Neural cell (in vitro differentiated cells): Measurements from ENCODE around the gene FOXD3. TPM values are rescaled to one million over a fixed set of nuclear protein-coding genes. Genes with fewer than 3 reads are reported as not detected.

ENCODE experiments used
- H2AFZ ChIP-seq: fragments of 200-600, 300-800 bp; sonication (generic), shearing (Covaris generic); 2 replicates; pipeline ENCODE4 v1.6.0; 2014; ENCODE audit warnings: low read depth, mild to moderate bottlenecking, antibody characterized with exemption, low read length, moderate library complexity
- H3F3A ChIP-seq: fragments of 200-600 bp; shearing (Covaris generic); 2 replicates; pipeline ENCODE4 v1.6.1; 2016; ENCODE audit warnings: mild to moderate bottlenecking, moderate library complexity, mixed read lengths, antibody characterized with exemption, low read length; ENCODE audit not compliant: insufficient read depth, poor library complexity, severe bottlenecking
- H3K27ac ChIP-seq: fragments of 200-600, 300-800 bp; sonication (generic), shearing (Covaris generic); 2 replicates; pipeline ENCODE4 v1.5.1; 2014; ENCODE audit warnings: mild to moderate bottlenecking, low read length, moderate library complexity
- H3K27me3 ChIP-seq: fragments of 300-800, 200-600 bp; sonication (generic), shearing (Covaris generic); 2 replicates; pipeline ENCODE4 v1.6.0; 2014; ENCODE audit warnings: mild to moderate bottlenecking, low read depth, low read length, moderate library complexity; ENCODE audit not compliant: insufficient read depth
- H3K36me3 ChIP-seq: fragments of 300-800, 200-600 bp; sonication (generic), shearing (Covaris generic); 2 replicates; pipeline ENCODE4 v1.5.1; 2014; ENCODE audit warnings: mild to moderate bottlenecking, antibody characterized with exemption, low read length, moderate library complexity; ENCODE audit not compliant: insufficient read depth
- H3K4me2 ChIP-seq: fragments of 300-800, 200-600 bp; sonication (generic), shearing (Covaris generic); 2 replicates; pipeline ENCODE4 v1.6.0; 2014; ENCODE audit warnings: mild to moderate bottlenecking, low read length
- H3K4me3 ChIP-seq: fragments of 300-800, 200-600 bp; sonication (generic), shearing (Covaris generic); 2 replicates; pipeline ENCODE4 v1.5.1; 2014; ENCODE audit warnings: mild to moderate bottlenecking, low read length, moderate library complexity
- H3K79me2 ChIP-seq: fragments of 200-600 bp; shearing (Covaris generic); replicated peaks from 2 replicates; pipeline ENCODE4 v1.6.0; 2014; ENCODE audit warnings: mild to moderate bottlenecking, low read length, moderate library complexity; ENCODE audit not compliant: insufficient read depth
- H3K9ac ChIP-seq: fragments of 300-800, 200-600 bp; sonication (generic), shearing (Covaris generic); 2 replicates; pipeline ENCODE4 v1.6.1; 2016; ENCODE audit warnings: mild to moderate bottlenecking, low read length, mixed read lengths
- H3K9me2 ChIP-seq: fragments of 200-600 bp; shearing (Covaris generic); 2 replicates; pipeline ENCODE4 v1.6.1; 2016; ENCODE audit warnings: mild to moderate bottlenecking, low read length, mixed read lengths; ENCODE audit not compliant: insufficient read depth
- H3K9me3 ChIP-seq: fragments of 200-600, 300-800 bp; sonication (generic), shearing (Covaris generic); 2 replicates; pipeline ENCODE4 v1.6.1; 2016; ENCODE audit warnings: mild to moderate bottlenecking, mixed run types, low read length, moderate library complexity, mixed read lengths
- H4K20me1 ChIP-seq: fragments of 200-600 bp; shearing (Covaris generic); 2 replicates; pipeline ENCODE4 v1.6.1; 2016; ENCODE audit warnings: mild to moderate bottlenecking, mixed run types; ENCODE audit not compliant: insufficient read depth
- EP300 ChIP-seq: fragments of 450-650 bp; conservative IDR thresholded peaks from 2 replicates; pipeline ENCODE4 v1.6.1; 2014; ENCODE audit warnings: antibody characterized with exemption, mild to moderate bottlenecking, moderate library complexity; ENCODE audit not compliant: poor library complexity, severe bottlenecking
- EZH2 ChIP-seq: fragments of 200-600, 300-800 bp; shearing (Covaris generic), sonication (generic); IDR thresholded peaks from 2 replicates; pipeline ENCODE4 v1.6.1; 2014; ENCODE audit warnings: antibody characterized with exemption, low read length, borderline replicate concordance, mild to moderate bottlenecking; ENCODE audit not compliant: insufficient read depth, poor library complexity, severe bottlenecking
- MXI1 ChIP-seq: fragments of 450-650 bp; conservative IDR thresholded peaks from 2 replicates; pipeline ENCODE4 v1.6.1; 2014; ENCODE audit warnings: antibody characterized with exemption, mild to moderate bottlenecking; ENCODE audit not compliant: poor library complexity, severe bottlenecking
- POLR2AphosphoS5 ChIP-seq: IDR thresholded peaks from 2 replicates; pipeline ENCODE4 v1.6.1; 2012
- RAD21 ChIP-seq: fragments of 450-650 bp; conservative IDR thresholded peaks from 2 replicates; pipeline ENCODE4 v1.6.1; 2014; ENCODE audit warnings: antibody characterized with exemption, mild to moderate bottlenecking, moderate library complexity
- SMC3 ChIP-seq: fragments of 450-650 bp; conservative IDR thresholded peaks from 2 replicates; pipeline ENCODE4 v1.6.1; 2014; ENCODE audit warnings: antibody characterized with exemption, mild to moderate bottlenecking, moderate library complexity; ENCODE audit not compliant: poor library complexity
- TAF1 ChIP-seq: IDR thresholded peaks from 2 replicates; pipeline ENCODE4 v1.6.1; 2012; ENCODE audit warnings: low read depth
- polyA plus RNA-seq: library from polyadenylated mRNA; depleted of rRNA; stranded (reverse); fragments of >200 nt; gene quantifications from 2 replicates; pipeline ENCODE4 v1.2.3, GENCODE V29; 2014
- TF ChIP-seq, protein P1 (sequence below): fragments of 450-650 bp; IDR thresholded peaks from 2 replicates; pipeline ENCODE4 v1.5.1; 2014; ENCODE audit warnings: antibody characterized with exemption, mild to moderate bottlenecking, moderate library complexity; ENCODE audit not compliant: poor library complexity, severe bottlenecking
- TF ChIP-seq, protein P2 (sequence below): IDR thresholded peaks from 2 replicates; pipeline ENCODE4 v1.6.1; 2012; ENCODE audit warnings: borderline replicate concordance

The FOXD3 gene
- polyA plus RNA-seq, 1 donor from 2014 or later = not detected

DNA sequence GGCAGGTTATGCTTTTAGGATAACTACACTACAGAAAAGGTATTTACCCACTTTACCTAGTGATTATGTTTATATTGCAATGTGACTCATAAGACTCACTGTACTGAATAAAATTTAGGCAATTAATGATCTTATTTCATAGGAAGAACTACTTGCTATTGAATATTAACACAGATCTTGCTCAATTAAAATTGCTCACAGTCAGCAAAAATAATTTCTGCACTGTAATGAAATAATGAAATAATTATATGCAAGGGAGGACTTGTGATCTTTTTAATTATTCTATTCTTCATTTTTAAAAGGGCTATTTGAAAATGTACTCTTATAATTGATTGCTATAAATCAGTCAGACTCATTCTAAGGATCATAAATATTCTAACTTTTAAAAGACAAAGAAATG, 48.0 kb upstream of the FOXD3 start:
- Histone ChIP-seq H2AFZ (no peak overlapping the region), H3K4me3 (no peak overlapping the region), H3K27me3 (peaks cover 46% of the 10 kb centered on the region), H3K27ac (no peak overlapping the region), H3K36me3 (no peaks in the 10 kb centered on the region), H3K9ac (no peak overlapping the region), H3K4me2 (no peak overlapping the region), H4K20me1 (no peaks in the 10 kb centered on the region), H3K9me3 (no peaks in the 10 kb centered on the region), H3K79me2 (no peaks in the 10 kb centered on the region), H3K9me2 (no peaks in the 10 kb centered on the region), H3F3A (no peaks in the 10 kb centered on the region)
- TF ChIP-seq TAF1 = no peak
- TF ChIP-seq, protein P1, sequence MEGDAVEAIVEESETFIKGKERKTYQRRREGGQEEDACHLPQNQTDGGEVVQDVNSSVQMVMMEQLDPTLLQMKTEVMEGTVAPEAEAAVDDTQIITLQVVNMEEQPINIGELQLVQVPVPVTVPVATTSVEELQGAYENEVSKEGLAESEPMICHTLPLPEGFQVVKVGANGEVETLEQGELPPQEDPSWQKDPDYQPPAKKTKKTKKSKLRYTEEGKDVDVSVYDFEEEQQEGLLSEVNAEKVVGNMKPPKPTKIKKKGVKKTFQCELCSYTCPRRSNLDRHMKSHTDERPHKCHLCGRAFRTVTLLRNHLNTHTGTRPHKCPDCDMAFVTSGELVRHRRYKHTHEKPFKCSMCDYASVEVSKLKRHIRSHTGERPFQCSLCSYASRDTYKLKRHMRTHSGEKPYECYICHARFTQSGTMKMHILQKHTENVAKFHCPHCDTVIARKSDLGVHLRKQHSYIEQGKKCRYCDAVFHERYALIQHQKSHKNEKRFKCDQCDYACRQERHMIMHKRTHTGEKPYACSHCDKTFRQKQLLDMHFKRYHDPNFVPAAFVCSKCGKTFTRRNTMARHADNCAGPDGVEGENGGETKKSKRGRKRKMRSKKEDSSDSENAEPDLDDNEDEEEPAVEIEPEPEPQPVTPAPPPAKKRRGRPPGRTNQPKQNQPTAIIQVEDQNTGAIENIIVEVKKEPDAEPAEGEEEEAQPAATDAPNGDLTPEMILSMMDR = no peak
- TF ChIP-seq POLR2AphosphoS5 = no peak
- TF ChIP-seq RAD21 = no peak
- no peak for TF ChIP-seq MXI1
- no peak for TF ChIP-seq EZH2
- TF ChIP-seq SMC3 = no peak
- TF ChIP-seq, protein P2, sequence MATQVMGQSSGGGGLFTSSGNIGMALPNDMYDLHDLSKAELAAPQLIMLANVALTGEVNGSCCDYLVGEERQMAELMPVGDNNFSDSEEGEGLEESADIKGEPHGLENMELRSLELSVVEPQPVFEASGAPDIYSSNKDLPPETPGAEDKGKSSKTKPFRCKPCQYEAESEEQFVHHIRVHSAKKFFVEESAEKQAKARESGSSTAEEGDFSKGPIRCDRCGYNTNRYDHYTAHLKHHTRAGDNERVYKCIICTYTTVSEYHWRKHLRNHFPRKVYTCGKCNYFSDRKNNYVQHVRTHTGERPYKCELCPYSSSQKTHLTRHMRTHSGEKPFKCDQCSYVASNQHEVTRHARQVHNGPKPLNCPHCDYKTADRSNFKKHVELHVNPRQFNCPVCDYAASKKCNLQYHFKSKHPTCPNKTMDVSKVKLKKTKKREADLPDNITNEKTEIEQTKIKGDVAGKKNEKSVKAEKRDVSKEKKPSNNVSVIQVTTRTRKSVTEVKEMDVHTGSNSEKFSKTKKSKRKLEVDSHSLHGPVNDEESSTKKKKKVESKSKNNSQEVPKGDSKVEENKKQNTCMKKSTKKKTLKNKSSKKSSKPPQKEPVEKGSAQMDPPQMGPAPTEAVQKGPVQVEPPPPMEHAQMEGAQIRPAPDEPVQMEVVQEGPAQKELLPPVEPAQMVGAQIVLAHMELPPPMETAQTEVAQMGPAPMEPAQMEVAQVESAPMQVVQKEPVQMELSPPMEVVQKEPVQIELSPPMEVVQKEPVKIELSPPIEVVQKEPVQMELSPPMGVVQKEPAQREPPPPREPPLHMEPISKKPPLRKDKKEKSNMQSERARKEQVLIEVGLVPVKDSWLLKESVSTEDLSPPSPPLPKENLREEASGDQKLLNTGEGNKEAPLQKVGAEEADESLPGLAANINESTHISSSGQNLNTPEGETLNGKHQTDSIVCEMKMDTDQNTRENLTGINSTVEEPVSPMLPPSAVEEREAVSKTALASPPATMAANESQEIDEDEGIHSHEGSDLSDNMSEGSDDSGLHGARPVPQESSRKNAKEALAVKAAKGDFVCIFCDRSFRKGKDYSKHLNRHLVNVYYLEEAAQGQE = no peak
- TF ChIP-seq EP300 = no peak

DNA sequence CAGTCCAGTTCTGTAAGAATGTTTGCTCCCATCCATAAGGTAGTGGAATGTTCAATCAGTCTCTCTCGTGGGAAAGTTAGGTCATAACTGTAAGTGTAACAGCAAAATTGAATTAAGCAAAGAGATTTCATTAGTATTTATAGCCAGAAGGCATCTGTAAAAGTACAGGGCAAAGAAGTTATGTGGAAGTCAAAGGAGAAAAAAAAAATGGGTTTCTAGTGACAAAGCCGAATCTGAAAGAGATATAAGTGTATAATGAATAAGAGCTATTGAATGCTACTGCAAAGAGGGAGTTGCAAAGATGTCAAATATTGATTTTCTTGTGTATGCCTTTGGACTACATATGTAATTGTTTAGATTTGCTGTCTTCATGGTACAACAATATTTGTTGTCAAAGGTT, 47.4 kb upstream of the FOXD3 start:
- TF ChIP-seq EZH2 (no peak), TAF1 (no peak), POLR2AphosphoS5 (no peak), SMC3 (no peak), MXI1 (no peak), RAD21 (no peak), EP300 (no peak)
- TF ChIP-seq, protein P1 = no peak
- TF ChIP-seq, protein P2 = no peak
- Histone ChIP-seq H3K27ac (no peak overlapping the region), H4K20me1 (no peaks in the 10 kb centered on the region)

More for the DNA sequence above, 47.4 kb upstream of the FOXD3 start:
- Histone ChIP-seq H3K27me3 (peaks cover 46% of the 10 kb centered on the region), H2AFZ (no peak overlapping the region), H3K36me3 (no peaks in the 10 kb centered on the region), H3K79me2 (no peaks in the 10 kb centered on the region), H3F3A (no peaks in the 10 kb centered on the region), H3K4me2 (no peak overlapping the region), H3K4me3 (no peak overlapping the region), H3K9me2 (no peaks in the 10 kb centered on the region), H3K9me3 (no peaks in the 10 kb centered on the region), H3K9ac (no peak overlapping the region)
